ENCODE data around the gene PTPRN2.

Gene PTPRN2

GRCh38 chr7:158246960-158247673 lies 340.5 kb downstream of the PTPRN2 start:
- H2BK15ac ChIP-seq (ENCODE audit: low read length), result peak overlapping the region; percentile 18
- peaks cover 0 to 5% of the 10 kb centered on the region in 2 donors for H3K36me3 ChIP-seq (replicated peaks in 1 of 2; ENCODE audit: control insufficient read depth in 2 of 2, insufficient read depth in 2 of 2, low read length in 2 of 2)
- no peak overlapping the region for H2BK120ac ChIP-seq (ENCODE audit: low read depth, low read length)
- H4K91ac ChIP-seq (ENCODE audit: low read depth, low read length, poor library complexity), result no peak overlapping the region
- H3K4me1 ChIP-seq (ENCODE audit: control insufficient read depth in 2 of 2, insufficient read depth in 1 of 2, low read depth in 1 of 2, low read length in 2 of 2), result no peaks in the 10 kb centered on the region
- H3K4ac ChIP-seq (ENCODE audit: low read length), result no peak overlapping the region
- H3K14ac ChIP-seq (ENCODE audit: low read length), result no peak overlapping the region
- no peak overlapping the region for H2AK5ac ChIP-seq (ENCODE audit: low read depth, low read length)
- no peak for DNase-seq (ENCODE audit: low spot score)
- H2AFZ ChIP-seq (ENCODE audit: low read length), result no peak overlapping the region
- no peak overlapping the region for H2BK12ac ChIP-seq (ENCODE audit: low read length)
- H3K9ac ChIP-seq (ENCODE audit: low read depth, low read length, poor library complexity), result peak overlapping the region; percentile 24
- H3K9me3 ChIP-seq (replicated peaks in 1 of 2; ENCODE audit: control insufficient read depth in 2 of 2, insufficient read depth in 1 of 2, low read depth in 1 of 2, low read length in 2 of 2), result peaks cover 0 to 13% of the 10 kb centered on the region in 2 donors
- WGBS, 2 donors (ENCODE audit: extremely low coverage in 2 of 2, insufficient read length in 2 of 2, insufficient replicate concordance in 1 of 2), result no CpG with 5 or more reads among the region's 28 CpGs
- H3K79me1 ChIP-seq (ENCODE audit: low read depth, low read length), result peaks cover 7% of the 10 kb centered on the region
- H4K8ac ChIP-seq (ENCODE audit: low read depth, low read length), result no peak overlapping the region
- H3K23ac ChIP-seq (ENCODE audit: low read depth, low read length, poor library complexity), result no peak overlapping the region
- H3K27me3 ChIP-seq (ENCODE audit: control insufficient read depth in 3 of 3, insufficient read depth in 3 of 3, low read depth in 1 of 3, low read length in 3 of 3), result no peaks in the 10 kb centered on the region
- H2BK5ac ChIP-seq (ENCODE audit: low read length), result no peak overlapping the region
- no peak overlapping the region for H3K27ac ChIP-seq (replicated peaks; ENCODE audit: low read length)
- H3K4me2 ChIP-seq (ENCODE audit: insufficient read depth, low read length, poor library complexity, severe bottlenecking), result no peak overlapping the region
- no peak overlapping the region for H3K4me3 ChIP-seq (ENCODE audit: low read length in 2 of 2)
- H3K18ac ChIP-seq (ENCODE audit: low read length), result peak overlapping the region; percentile 51

- Histone ChIP-seq H3K4me3 (ENCODE audit: low read length in 2 of 2) (no peak overlapping the region), H3K4ac (ENCODE audit: low read length) (no peak overlapping the region), H3K18ac (ENCODE audit: low read length) (no peak overlapping the region), H3K14ac (ENCODE audit: low read length) (no peak overlapping the region), H4K91ac (ENCODE audit: low read depth, low read length, poor library complexity) (no peak overlapping the region), H3K4me2 (ENCODE audit: insufficient read depth, low read length, poor library complexity, severe bottlenecking) (no peak overlapping the region), H3K9me3 (replicated peaks in 1 of 2; ENCODE audit: control insufficient read depth in 2 of 2, insufficient read depth in 1 of 2, low read depth in 1 of 2, low read length in 2 of 2) (peaks cover 0 to 11% of the 10 kb centered on the region in 2 donors), H4K8ac (ENCODE audit: low read depth, low read length) (no peak overlapping the region), H3K9ac (ENCODE audit: low read depth, low read length, poor library complexity) (no peak overlapping the region), H2BK12ac (ENCODE audit: low read length) (no peak overlapping the region), H2BK120ac (ENCODE audit: low read depth, low read length) (no peak overlapping the region), H3K27me3 (ENCODE audit: control insufficient read depth in 3 of 3, insufficient read depth in 3 of 3, low read depth in 1 of 3, low read length in 3 of 3) (no peaks in the 10 kb centered on the region), H2AK5ac (ENCODE audit: low read depth, low read length) (no peak overlapping the region), H3K23ac (ENCODE audit: low read depth, low read length, poor library complexity) (no peak overlapping the region), H3K27ac (replicated peaks; ENCODE audit: low read length) (no peak overlapping the region), H2BK5ac (ENCODE audit: low read length) (no peak overlapping the region), H2BK15ac (ENCODE audit: low read length) (peak overlapping the region; percentile 18), H3K79me1 (ENCODE audit: low read depth, low read length) (peaks cover 6% of the 10 kb centered on the region), H2AFZ (ENCODE audit: low read length) (no peak overlapping the region), H3K4me1 (ENCODE audit: control insufficient read depth in 2 of 2, insufficient read depth in 1 of 2, low read depth in 1 of 2, low read length in 2 of 2) (no peaks in the 10 kb centered on the region), H3K36me3 (replicated peaks in 1 of 2; ENCODE audit: control insufficient read depth in 2 of 2, insufficient read depth in 2 of 2, low read length in 2 of 2) (peaks cover 0 to 5% of the 10 kb centered on the region in 2 donors)
- WGBS, 2 donors (ENCODE audit: extremely low coverage in 2 of 2, insufficient read length in 2 of 2, insufficient replicate concordance in 1 of 2), result no CpG with 5 or more reads among the region's 24 CpGs
- DNase-seq (ENCODE audit: low spot score), result no peak
Observed at GRCh38 chr7:158246272-158246959, 341.2 kb downstream of the PTPRN2 start.

GRCh38 chr7:158245724-158246041 lies 341.9 kb downstream of the PTPRN2 start:
- Histone ChIP-seq H3K18ac (ENCODE audit: low read length) (no peak overlapping the region), H4K91ac (ENCODE audit: low read depth, low read length, poor library complexity) (no peak overlapping the region), H3K4me2 (ENCODE audit: insufficient read depth, low read length, poor library complexity, severe bottlenecking) (no peak overlapping the region), H3K9me3 (replicated peaks in 1 of 2; ENCODE audit: control insufficient read depth in 2 of 2, insufficient read depth in 1 of 2, low read depth in 1 of 2, low read length in 2 of 2) (peaks cover 0 to 11% of the 10 kb centered on the region in 2 donors), H3K4ac (ENCODE audit: low read length) (no peak overlapping the region), H3K27me3 (ENCODE audit: control insufficient read depth in 3 of 3, insufficient read depth in 3 of 3, low read depth in 1 of 3, low read length in 3 of 3) (no peaks in the 10 kb centered on the region), H3K4me3 (ENCODE audit: low read length in 2 of 2) (no peak overlapping the region), H3K9ac (ENCODE audit: low read depth, low read length, poor library complexity) (no peak overlapping the region), H3K27ac (replicated peaks; ENCODE audit: low read length) (no peak overlapping the region), H2BK120ac (ENCODE audit: low read depth, low read length) (no peak overlapping the region), H2BK12ac (ENCODE audit: low read length) (no peak overlapping the region), H3K4me1 (ENCODE audit: control insufficient read depth in 2 of 2, insufficient read depth in 1 of 2, low read depth in 1 of 2, low read length in 2 of 2) (no peaks in the 10 kb centered on the region), H3K14ac (ENCODE audit: low read length) (no peak overlapping the region), H2BK5ac (ENCODE audit: low read length) (no peak overlapping the region), H2AFZ (ENCODE audit: low read length) (no peak overlapping the region), H4K8ac (ENCODE audit: low read depth, low read length) (no peak overlapping the region), H2AK5ac (ENCODE audit: low read depth, low read length) (no peak overlapping the region), H3K36me3 (replicated peaks in 1 of 2; ENCODE audit: control insufficient read depth in 2 of 2, insufficient read depth in 2 of 2, low read length in 2 of 2) (peaks cover 0 to 4% of the 10 kb centered on the region in 2 donors), H2BK15ac (ENCODE audit: low read length) (no peak overlapping the region), H3K79me1 (ENCODE audit: low read depth, low read length) (peaks cover 4% of the 10 kb centered on the region), H3K23ac (ENCODE audit: low read depth, low read length, poor library complexity) (no peak overlapping the region)
- DNase-seq (ENCODE audit: low spot score), result no peak
- WGBS, 2 donors (ENCODE audit: extremely low coverage in 2 of 2, insufficient read length in 2 of 2, insufficient replicate concordance in 1 of 2), result no CpG with 5 or more reads among the region's 12 CpGs

GRCh38 chr7:158244873-158245723 lies 342.5 kb downstream of the PTPRN2 start:
- peak overlapping the region; percentile 18 for H2AK5ac ChIP-seq (ENCODE audit: low read depth, low read length)
- no peak overlapping the region for H3K4ac ChIP-seq (ENCODE audit: low read length)
- no peak for DNase-seq (ENCODE audit: low spot score)
- H3K36me3 ChIP-seq (replicated peaks in 1 of 2; ENCODE audit: control insufficient read depth in 2 of 2, insufficient read depth in 2 of 2, low read length in 2 of 2), result peaks cover 0 to 4% of the 10 kb centered on the region in 2 donors
- H3K79me1 ChIP-seq (ENCODE audit: low read depth, low read length), result peaks cover 4% of the 10 kb centered on the region
- no peak overlapping the region for H3K4me2 ChIP-seq (ENCODE audit: insufficient read depth, low read length, poor library complexity, severe bottlenecking)
- H3K18ac ChIP-seq (ENCODE audit: low read length), result no peak overlapping the region
- H2BK12ac ChIP-seq (ENCODE audit: low read length), result no peak overlapping the region
- peak overlapping the region; percentile 37 for H3K23ac ChIP-seq (ENCODE audit: low read depth, low read length, poor library complexity)
- no peaks in the 10 kb centered on the region for H3K27me3 ChIP-seq (ENCODE audit: control insufficient read depth in 3 of 3, insufficient read depth in 3 of 3, low read depth in 1 of 3, low read length in 3 of 3)
- H2AFZ ChIP-seq (ENCODE audit: low read length), result no peak overlapping the region
- no peak overlapping the region for H3K27ac ChIP-seq (replicated peaks; ENCODE audit: low read length)
- peak overlapping the region in 1 of 2 donors; percentile 23 for H3K4me3 ChIP-seq (ENCODE audit: low read length in 2 of 2)
- no peak overlapping the region for H2BK120ac ChIP-seq (ENCODE audit: low read depth, low read length)
- H3K14ac ChIP-seq (ENCODE audit: low read length), result no peak overlapping the region
- H4K8ac ChIP-seq (ENCODE audit: low read depth, low read length), result no peak overlapping the region
- H4K91ac ChIP-seq (ENCODE audit: low read depth, low read length, poor library complexity), result no peak overlapping the region
- WGBS, 2 donors (ENCODE audit: extremely low coverage in 2 of 2, insufficient read length in 2 of 2, insufficient replicate concordance in 1 of 2), result no CpG with 5 or more reads among the region's 40 CpGs
- no peak overlapping the region for H2BK15ac ChIP-seq (ENCODE audit: low read length)
- no peak overlapping the region for H2BK5ac ChIP-seq (ENCODE audit: low read length)
- H3K9ac ChIP-seq (ENCODE audit: low read depth, low read length, poor library complexity), result peak overlapping the region; percentile 68
- H3K4me1 ChIP-seq (ENCODE audit: control insufficient read depth in 2 of 2, insufficient read depth in 1 of 2, low read depth in 1 of 2, low read length in 2 of 2), result no peaks in the 10 kb centered on the region
- peaks cover 0 to 11% of the 10 kb centered on the region in 2 donors for H3K9me3 ChIP-seq (replicated peaks in 1 of 2; ENCODE audit: control insufficient read depth in 2 of 2, insufficient read depth in 1 of 2, low read depth in 1 of 2, low read length in 2 of 2)
